ENCODE data around the gene MBD6.

The MBD6 gene

GRCh38 chr12:57528831-57529555 is 6.4 kb downstream of the MBD6 start:
- DNase-seq = no peak

- no peak for DNase-seq
Measured at GRCh38 chr12:57529831-57530230, 7.2 kb downstream of the MBD6 start.

- no peak for DNase-seq
Measured at GRCh38 chr12:57530396-57531142, 7.9 kb downstream of the MBD6 start.

GRCh38 chr12:57531836-57532235 is 9.2 kb downstream of the MBD6 start:
- DNase-seq = no peak

- DNase-seq = no peak
Measured at GRCh38 chr12:57533108-57533507, 10.5 kb downstream of the MBD6 start.

GRCh38 chr12:57534250-57534649 is 11.6 kb downstream of the MBD6 start:
- DNase-seq = no peak

- no peak for DNase-seq
Measured at GRCh38 chr12:57534991-57535543, 12.4 kb downstream of the MBD6 start.

GRCh38 chr12:57535764-57536596 is 13.4 kb downstream of the MBD6 start:
- no peak for DNase-seq

- DNase-seq = no peak
Measured at GRCh38 chr12:57536597-57536942, 13.9 kb downstream of the MBD6 start.

- DNase-seq = no peak
Measured at GRCh38 chr12:57539134-57539768, 16.6 kb downstream of the MBD6 start.

- no peak for DNase-seq
Measured at GRCh38 chr12:57541001-57541400, 18.4 kb downstream of the MBD6 start.

GRCh38 chr12:57541717-57542116 is 19.1 kb downstream of the MBD6 start:
- DNase-seq = no peak

- no peak for DNase-seq
Measured at GRCh38 chr12:57543581-57543980, 21.0 kb downstream of the MBD6 start.

GRCh38 chr12:57545809-57546437 is 23.3 kb downstream of the MBD6 start:
- no peak for DNase-seq

GRCh38 chr12:57546438-57547287 is 24.0 kb downstream of the MBD6 start, which contains the start of gene DCTN2:
Gene DCTN2, minus strand, starts transcription at chr12:57547192. Its CDS starts 129 bp downstream, at chr12:57547063.
- peak; percentile 90 for DNase-seq

- no peak for DNase-seq
Measured at GRCh38 chr12:57547288-57548012, 24.8 kb downstream of the MBD6 start.

- DNase-seq = no peak
Measured at GRCh38 chr12:57548013-57548315, 25.3 kb downstream of the MBD6 start.

GRCh38 chr12:57548488-57548887 is 25.9 kb downstream of the MBD6 start:
- no peak for DNase-seq

- no peak for DNase-seq
Measured at GRCh38 chr12:57549203-57549908, 26.7 kb downstream of the MBD6 start.

Measured in NCI-H1105 treated with DMSO at 0.1 percent for 48 hours (cell line).